Activated CD8-positive, alpha-beta memory T cell treated with anti-CD3 and anti-CD28 coated beads, Interleukin-2, amount 50 U/mL, for 1 hour (primary cell): Measurements from ENCODE around the gene PRKACB.
"Not testable (repeated sequence)": the region's sequence is repeated elsewhere in the genome, so short reads cannot be mapped to it uniquely, and the experiment has no call there.

Experiments used
- DNase-seq: peaks from one replicate; pipeline ENCODE4 v3.0.0-alpha.2; 2020; ENCODE audit errors: extremely low read depth

The PRKACB gene

GRCh38 chr1:84143796-84144565 is at the start of gene PRKACB:
TSS of gene PRKACB (plus strand) at chr1:84144271. CDS start at chr1:84144362, 91 bp downstream.
- DNase-seq, result no peak

GRCh38 chr1:84095308-84095707 is 48.8 kb upstream of the PRKACB start:
- no peak for DNase-seq

DNA sequence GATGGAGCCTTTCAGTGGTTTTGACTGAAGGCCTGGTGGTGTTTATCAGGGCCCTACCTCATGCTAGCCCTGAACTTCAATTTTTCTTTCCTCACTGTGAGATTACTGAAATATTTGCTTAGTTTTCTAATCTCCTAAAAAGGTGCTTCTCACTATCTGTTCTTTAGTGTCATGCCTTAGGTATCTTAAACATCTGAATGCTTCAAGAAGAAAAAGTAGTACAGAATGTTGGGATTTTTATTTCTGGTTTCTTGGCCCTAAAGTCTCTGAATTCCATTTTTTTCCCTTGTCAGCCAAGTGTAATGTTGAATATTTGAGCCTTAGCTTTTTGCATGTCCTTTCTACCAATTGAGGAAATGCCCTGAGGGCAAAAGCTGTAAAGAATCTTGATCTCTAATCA is 47.9 kb upstream of the PRKACB start:
- no peak for DNase-seq

- no peak for DNase-seq
Observed at GRCh38 chr1:84101204-84101603, 42.9 kb upstream of the PRKACB start.

GRCh38 chr1:84103197-84103992 is 40.7 kb upstream of the PRKACB start:
- no peak for DNase-seq

- not testable (repeated sequence) for DNase-seq
Observed at GRCh38 chr1:84107538-84107937, 36.5 kb upstream of the PRKACB start.

DNA sequence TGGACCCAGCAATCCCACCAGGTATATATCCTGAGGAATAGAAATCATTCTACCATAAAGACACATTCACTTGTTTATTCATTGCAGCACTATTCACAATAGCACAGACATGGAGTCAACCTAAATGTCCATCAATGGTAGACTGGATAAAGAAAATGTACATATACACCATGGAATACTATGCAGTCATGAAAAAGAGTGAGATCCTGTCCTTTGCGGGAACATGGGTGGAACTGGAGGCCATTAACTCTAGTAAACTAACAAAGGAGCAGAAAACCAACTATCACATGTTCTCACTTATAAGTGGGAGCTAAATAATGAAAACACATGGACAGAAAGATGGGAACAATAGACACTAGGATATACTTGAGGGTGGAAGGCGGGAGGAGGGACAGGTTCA is 36.1 kb upstream of the PRKACB start:
- DNase-seq, result no peak

DNA sequence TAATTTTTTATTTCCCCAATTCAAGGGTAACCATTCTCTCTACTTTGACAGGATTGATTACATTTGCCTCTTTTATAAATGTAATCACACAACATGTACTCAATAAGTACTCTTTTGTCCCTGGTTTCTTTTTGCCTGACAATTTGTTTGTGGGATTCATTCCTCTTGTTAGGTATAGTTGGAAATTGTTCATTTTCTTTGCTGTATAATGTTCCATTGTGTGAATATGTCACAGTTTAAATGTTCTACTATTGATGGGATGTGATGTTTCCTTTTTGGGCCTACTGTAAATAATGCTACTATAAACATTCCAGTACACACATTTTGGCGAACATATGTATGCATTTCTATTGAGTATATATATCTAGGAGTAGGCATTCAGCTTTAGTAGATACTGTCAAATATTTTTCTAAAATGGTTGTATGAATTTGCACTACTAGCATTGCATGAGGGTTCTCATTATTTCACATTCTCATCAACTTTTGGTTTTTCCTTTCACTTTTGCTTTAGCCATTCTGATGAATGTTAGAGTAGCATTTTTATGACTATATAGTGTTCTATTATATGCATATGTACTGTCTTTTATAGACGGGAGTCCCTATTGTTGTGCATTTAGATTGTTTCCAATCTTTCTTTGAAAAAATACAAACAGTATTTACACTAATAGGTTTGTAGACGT is 35.0 kb upstream of the PRKACB start:
- no peak for DNase-seq

DNA sequence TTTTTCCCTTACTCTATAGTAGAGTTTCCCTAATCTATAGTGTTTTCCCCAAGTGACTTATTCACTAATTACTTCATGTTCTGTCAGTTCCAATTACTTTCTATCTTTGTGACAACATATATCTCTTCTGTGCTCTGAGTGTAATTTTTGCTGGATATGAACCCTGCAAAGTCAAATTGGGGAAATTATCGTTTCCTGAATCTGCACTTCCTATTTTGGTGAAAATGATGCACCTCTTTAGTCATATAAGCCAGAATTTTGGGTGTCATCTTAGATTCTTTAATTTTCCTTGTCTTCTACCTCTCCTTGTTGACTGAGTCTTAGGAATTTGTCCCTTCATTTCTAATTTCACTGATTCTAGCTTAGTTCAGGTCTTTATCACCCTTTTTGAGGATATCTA is 33.4 kb upstream of the PRKACB start:
- no peak for DNase-seq

- no peak for DNase-seq
Observed at GRCh38 chr1:84116558-84116957, 27.5 kb upstream of the PRKACB start.

DNA sequence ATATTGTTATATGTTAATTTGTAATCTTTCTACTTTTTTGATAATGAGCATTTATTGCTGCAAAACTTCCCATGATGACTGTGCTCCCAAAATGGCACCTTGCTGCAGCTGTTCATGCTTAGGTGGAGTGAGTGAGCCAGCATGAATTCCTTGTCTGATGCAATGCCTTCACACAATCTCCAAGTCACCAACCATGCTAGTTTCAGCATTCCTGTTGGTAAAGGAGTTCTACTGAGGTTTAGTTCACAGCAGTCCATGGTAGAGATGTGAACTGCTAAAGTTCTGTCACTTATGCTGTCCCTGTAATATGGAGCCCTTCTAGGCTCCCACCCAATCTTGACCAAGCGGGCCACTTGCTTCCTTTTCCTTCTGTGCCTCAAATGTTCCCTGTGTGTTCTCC is 26.2 kb upstream of the PRKACB start:
- no peak for DNase-seq

GRCh38 chr1:84121360-84121759 is 22.7 kb upstream of the PRKACB start:
- DNase-seq, result no peak

GRCh38 chr1:84122780-84123382 is 21.2 kb upstream of the PRKACB start:
- DNase-seq, result no peak

- DNase-seq, result no peak
Observed at GRCh38 chr1:84133479-84133878, 10.6 kb upstream of the PRKACB start.

DNA sequence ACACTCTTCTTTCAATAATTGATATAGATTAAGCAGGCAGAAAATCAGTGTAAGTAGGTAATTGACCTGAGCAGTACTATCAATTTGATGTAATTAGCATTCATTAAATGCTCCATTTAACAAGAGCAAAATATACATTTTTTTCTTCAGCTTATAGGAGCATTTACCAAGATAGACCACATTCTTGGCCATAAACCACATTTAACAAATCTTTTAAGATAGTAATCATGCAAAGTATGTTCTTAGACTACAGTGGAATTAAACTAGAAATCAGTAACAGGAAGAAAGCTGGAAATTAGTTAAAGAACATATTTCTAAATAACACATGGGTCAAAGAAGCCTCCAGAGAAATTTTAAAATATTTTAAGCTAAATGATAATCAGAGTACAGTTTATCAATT is 8.7 kb upstream of the PRKACB start:
- no peak for DNase-seq

GRCh38 chr1:84141182-84142003 is 2.7 kb upstream of the PRKACB start:
- DNase-seq, result no peak

DNA sequence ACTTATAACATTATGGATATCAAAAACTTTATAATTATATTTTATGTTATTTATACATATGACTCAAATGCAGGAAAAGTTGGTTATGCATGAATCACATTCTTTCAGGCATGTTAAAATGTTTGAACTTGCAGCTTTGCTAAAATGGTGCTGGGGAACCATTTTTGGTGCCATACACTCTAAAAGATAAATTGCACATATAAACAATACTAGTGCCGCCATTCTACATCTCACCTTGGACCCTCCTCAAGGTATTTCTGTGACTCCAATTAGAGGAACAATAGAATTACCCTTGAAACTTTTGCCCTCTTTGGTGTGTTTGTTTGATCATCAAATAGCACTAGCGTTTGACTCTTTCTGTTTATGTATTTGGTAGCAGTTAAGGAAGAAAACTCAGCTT is 997 bp downstream of the PRKACB start:
- no peak for DNase-seq

DNA sequence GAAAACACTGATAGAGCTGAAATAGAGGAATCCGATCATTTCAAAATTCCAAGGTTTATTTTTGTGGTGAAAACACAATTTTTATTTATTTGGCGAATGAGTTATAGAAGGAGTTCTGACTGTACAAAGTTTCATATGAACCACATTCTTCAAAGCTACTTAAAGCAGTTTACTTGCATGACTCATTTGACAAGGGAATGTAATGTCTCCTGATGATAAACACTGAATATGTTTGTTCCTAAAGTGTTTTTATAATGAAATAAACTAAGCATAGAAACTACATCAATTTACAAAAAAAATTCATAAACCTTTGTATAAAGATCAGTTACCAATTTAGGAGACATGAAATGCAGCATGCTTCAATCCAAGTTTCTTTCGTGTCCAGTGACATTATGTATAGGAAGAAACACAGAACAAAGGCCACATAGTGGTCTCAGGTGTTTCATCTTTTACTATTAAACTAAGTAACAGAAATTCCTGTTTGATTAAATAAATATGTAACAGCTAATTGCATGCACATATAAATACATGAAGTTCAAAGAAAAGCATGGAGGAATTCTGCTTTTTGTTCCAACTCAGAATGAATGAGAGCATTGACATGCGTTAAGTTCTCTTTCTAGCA is 2.5 kb downstream of the PRKACB start:
- DNase-seq, result no peak

DNA sequence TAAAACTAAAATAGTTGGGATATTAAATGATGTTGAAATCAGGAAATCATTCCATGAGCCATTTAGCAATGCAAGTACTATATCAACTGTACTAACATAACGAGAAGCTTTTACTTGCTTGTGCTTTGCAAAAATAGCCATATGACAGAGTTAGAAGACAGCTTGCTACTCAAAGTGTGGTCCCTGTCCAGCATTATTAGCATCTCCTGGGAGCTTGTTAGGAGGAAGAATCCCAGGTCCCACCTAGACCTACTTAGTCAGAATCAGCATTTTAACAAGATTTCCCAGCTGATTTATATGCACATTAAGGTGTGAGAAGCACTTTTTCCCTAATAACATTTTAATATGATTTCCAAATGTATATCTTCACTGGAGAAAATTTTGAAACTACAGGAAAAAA is 4.7 kb downstream of the PRKACB start:
- DNase-seq, result no peak

- DNase-seq, result no peak
Observed at GRCh38 chr1:84152649-84153056, 8.6 kb downstream of the PRKACB start.

DNA sequence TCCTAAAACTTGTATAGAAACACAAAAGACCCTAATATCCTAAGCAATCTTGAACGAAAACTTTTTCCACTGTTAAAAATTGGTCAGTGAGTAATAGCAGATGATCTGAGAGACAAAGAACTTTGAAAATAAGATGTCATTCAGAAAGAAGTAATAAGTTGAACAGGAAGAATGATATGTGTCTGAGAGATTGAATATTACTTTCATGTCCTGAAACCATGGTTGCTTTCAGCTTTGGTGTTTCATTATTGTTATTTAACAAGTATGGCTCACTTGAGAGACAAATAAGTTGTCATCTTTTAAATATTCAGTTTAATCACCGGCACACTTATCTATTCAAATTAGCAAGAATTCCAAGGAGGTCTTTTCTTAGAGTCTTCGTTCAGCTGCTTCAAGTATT is 11.4 kb downstream of the PRKACB start:
- no peak for DNase-seq
